ENCODE data around the gene ACVR2B.

GRCh38 chr3:38509732-38510131, 56.0 kb downstream of the ACVR2B start:
- TF ChIP-seq, protein P1, sequence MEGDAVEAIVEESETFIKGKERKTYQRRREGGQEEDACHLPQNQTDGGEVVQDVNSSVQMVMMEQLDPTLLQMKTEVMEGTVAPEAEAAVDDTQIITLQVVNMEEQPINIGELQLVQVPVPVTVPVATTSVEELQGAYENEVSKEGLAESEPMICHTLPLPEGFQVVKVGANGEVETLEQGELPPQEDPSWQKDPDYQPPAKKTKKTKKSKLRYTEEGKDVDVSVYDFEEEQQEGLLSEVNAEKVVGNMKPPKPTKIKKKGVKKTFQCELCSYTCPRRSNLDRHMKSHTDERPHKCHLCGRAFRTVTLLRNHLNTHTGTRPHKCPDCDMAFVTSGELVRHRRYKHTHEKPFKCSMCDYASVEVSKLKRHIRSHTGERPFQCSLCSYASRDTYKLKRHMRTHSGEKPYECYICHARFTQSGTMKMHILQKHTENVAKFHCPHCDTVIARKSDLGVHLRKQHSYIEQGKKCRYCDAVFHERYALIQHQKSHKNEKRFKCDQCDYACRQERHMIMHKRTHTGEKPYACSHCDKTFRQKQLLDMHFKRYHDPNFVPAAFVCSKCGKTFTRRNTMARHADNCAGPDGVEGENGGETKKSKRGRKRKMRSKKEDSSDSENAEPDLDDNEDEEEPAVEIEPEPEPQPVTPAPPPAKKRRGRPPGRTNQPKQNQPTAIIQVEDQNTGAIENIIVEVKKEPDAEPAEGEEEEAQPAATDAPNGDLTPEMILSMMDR (IDR thresholded peaks at IDR 0.05), result no peak
- TF ChIP-seq POLR2A (IDR thresholded peaks at IDR 0.05), result no peak
